KOPT-K1 (cell line): ENCODE measurements around the gene MIEF1.

ENCODE experiments used
- H3K27ac ChIP-seq: fragments of 200-600 bp; sonication (generic); 2 replicates; pipeline ENCODE4 v1.5.1; 2016; ENCODE audit warnings: antibody characterized with exemption, mild to moderate bottlenecking, low read depth, low read length; ENCODE audit not compliant: poor library complexity, severe bottlenecking
- H3K36me3 ChIP-seq: fragments of 200-600 bp; sonication (generic); 2 replicates; pipeline ENCODE4 v1.5.1; 2017; ENCODE audit warnings: antibody characterized with exemption, mild to moderate bottlenecking, low read length, moderate library complexity; ENCODE audit not compliant: insufficient read depth
- H3K9me3 ChIP-seq: fragments of 200-600 bp; sonication (generic); 2 replicates; pipeline ENCODE4 v1.5.1; 2017; ENCODE audit warnings: antibody characterized with exemption, low read length, mild to moderate bottlenecking; ENCODE audit not compliant: insufficient read depth, poor library complexity, severe bottlenecking

Gene MIEF1

DNA sequence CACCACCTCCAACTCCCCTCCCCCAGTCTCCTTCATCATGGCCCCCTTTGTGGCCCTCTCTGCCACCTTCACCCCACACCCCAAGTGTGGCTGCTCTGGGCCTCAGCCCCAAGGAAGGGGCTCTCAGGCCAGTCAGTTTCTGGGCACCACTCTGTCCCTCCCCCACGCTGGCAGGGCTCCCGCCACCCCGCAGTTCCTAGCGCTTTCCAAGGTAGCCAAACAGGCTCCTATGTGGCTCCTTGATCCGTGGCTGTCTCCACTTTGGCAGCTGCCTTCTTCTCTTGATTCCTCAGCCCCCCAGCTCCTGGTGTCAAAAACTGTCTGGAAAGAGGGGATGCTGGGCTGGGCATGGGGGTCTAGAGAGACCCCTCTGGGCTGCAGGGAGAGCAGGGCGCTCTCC is 58.0 kb downstream of the MIEF1 start:
- H3K36me3 ChIP-seq, result no peaks in the 10 kb centered on the region
- no peak overlapping the region for H3K27ac ChIP-seq
- no peaks in the 10 kb centered on the region for H3K9me3 ChIP-seq

DNA sequence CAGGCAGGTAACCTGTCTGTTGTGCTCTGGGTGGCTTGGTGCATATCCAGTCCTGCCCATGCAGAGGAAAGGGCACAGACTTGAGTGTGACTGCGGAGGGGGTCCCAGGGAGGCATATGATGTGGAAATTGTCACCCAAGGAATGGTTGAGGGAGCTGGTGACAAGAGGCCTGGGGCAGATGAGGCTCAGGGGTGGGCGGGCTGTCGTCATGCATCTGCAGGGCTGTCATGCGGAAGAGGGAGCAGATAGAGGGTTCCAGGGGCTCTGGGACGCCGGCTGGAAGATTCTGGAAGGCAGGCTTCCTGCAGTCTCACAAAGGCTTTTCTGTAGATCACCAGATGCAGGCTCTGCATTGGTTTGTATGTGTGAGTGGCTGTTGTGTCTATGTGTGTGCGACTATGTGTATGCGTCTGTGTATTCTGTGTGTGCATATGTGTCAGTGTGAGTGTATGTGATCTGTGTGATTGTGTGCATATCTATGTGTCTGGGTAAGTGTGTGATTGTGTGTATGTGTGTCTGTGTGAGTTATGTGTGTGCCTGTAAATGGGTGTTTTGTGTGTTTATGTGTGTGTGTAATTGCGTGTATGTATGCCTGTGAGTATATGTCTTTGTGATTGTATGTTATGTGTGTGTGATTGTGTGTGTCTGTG is 60.9 kb downstream of the MIEF1 start:
- H3K36me3 ChIP-seq, result no peaks in the 10 kb centered on the region
- H3K27ac ChIP-seq, result no peak overlapping the region
- no peaks in the 10 kb centered on the region for H3K9me3 ChIP-seq

GRCh38 chr22:39563571-39564428 is 61.7 kb downstream of the MIEF1 start:
- no peaks in the 10 kb centered on the region for H3K36me3 ChIP-seq
- no peaks in the 10 kb centered on the region for H3K9me3 ChIP-seq
- no peak overlapping the region for H3K27ac ChIP-seq

- Histone ChIP-seq H3K36me3 (no peaks in the 10 kb centered on the region), H3K9me3 (no peaks in the 10 kb centered on the region), H3K27ac (no peak overlapping the region)
Observed at GRCh38 chr22:39565414-39565944, 63.4 kb downstream of the MIEF1 start.

- H3K36me3 ChIP-seq, result no peaks in the 10 kb centered on the region
- no peaks in the 10 kb centered on the region for H3K9me3 ChIP-seq
- peak overlapping the region; percentile 38 for H3K27ac ChIP-seq
Observed at GRCh38 chr22:39567135-39567946, 65.3 kb downstream of the MIEF1 start.
